Fibroblast of villous mesenchyme (primary cell): ENCODE results near the gene QRICH1. TPM values are rescaled to one million over a fixed set of nuclear protein-coding genes. Genes with fewer than 3 reads are reported as not detected.

Experiments used
- DNase-seq: peaks from one replicate; pipeline ENCODE4 v3.0.0-alpha.2; 2010; ENCODE audit warnings: low read depth
- H3K4me3 ChIP-seq: 2 replicates; pipeline ENCODE4 v1.5.1; 2011; ENCODE audit warnings: low read depth, mild to moderate bottlenecking, low read length
- total RNA-seq: library from RNA; depleted of rRNA; stranded (reverse); fragments of >200 nt; gene quantifications from 2 replicates; pipeline ENCODE4 v1.2.3, GENCODE V29; 2012
- TF ChIP-seq, protein P1 (sequence below): IDR thresholded peaks from 2 replicates; pipeline ENCODE4 v1.5.1; 2012; ENCODE audit warnings: low read depth, mild to moderate bottlenecking, low read length; ENCODE audit not compliant: insufficient read depth

QRICH1 gene
- total RNA-seq, 1 donor: 188 TPM

DNA sequence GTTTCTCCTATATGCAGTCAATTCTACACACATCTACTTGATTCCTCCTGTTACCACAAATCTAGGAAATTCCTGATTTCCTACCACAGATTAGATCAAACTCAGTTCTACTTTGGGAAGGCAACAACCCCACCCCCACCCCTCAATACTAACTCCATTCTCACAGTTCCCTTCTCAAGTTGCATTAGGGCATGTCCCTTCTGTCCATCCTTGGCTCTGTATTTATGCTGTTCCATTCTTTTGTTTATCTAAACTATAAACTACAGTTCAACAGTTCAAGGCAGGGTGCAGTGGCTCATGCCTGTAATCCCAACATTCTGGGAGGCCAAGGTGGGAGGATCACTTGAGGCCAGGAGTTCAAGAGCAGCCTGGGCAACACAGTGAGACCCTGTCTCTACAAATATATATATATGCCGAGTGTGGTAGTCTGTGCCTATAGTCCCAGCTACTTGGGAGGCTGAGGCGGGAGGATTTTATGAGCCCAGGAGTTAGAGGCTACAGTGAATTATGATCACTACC, 39.5 kb downstream of the QRICH1 start:
- TF ChIP-seq, protein P1, sequence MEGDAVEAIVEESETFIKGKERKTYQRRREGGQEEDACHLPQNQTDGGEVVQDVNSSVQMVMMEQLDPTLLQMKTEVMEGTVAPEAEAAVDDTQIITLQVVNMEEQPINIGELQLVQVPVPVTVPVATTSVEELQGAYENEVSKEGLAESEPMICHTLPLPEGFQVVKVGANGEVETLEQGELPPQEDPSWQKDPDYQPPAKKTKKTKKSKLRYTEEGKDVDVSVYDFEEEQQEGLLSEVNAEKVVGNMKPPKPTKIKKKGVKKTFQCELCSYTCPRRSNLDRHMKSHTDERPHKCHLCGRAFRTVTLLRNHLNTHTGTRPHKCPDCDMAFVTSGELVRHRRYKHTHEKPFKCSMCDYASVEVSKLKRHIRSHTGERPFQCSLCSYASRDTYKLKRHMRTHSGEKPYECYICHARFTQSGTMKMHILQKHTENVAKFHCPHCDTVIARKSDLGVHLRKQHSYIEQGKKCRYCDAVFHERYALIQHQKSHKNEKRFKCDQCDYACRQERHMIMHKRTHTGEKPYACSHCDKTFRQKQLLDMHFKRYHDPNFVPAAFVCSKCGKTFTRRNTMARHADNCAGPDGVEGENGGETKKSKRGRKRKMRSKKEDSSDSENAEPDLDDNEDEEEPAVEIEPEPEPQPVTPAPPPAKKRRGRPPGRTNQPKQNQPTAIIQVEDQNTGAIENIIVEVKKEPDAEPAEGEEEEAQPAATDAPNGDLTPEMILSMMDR: no peak
- DNase-seq: peak; percentile 13

DNA sequence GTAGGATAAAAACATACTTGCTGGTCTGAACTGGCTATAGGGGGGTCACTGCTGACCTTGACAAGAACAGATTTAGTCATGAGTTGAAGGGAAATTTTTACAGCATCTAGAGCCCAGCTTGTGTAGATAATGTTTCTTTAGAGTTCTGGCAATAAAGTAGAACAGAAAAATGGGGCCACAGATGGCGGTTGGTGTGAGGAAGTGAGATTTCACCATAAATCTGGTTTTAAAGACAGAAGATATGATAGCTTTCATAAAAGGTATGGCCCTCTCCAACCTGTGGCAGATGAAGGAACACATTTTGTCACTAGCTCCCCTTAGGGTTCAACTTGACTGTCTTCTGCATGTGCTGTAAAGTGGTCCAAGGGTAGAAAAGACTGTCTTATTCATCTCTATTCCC, 40.3 kb downstream of the QRICH1 start:
- no peak for DNase-seq
- TF ChIP-seq, protein P1: no peak
- no peak overlapping the region for H3K4me3 ChIP-seq

More for the DNA sequence above, 39.5 kb downstream of the QRICH1 start:
- no peak overlapping the region for H3K4me3 ChIP-seq

DNA sequence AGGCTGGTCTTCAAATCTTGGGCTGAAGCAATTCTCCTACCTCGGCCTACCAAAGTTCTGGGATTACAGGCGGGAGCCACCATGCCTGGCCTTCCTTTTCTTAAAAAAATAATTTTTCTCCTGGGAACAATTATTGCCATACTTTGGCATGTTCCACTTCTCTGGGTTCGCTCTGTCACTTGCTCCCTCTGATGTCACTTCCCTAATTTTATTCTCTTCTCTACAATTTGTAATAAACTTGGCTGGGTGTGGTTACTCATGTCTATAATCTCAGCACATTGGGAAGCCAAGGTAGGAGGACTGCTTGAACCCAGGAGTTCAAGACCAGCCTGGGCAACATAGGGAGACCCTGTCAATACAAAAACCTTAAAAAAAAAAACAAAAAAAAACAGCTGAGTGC, 58.6 kb downstream of the QRICH1 start:
- TF ChIP-seq, protein P1: no peak
- DNase-seq: no peak
- H3K4me3 ChIP-seq: no peak overlapping the region

DNA sequence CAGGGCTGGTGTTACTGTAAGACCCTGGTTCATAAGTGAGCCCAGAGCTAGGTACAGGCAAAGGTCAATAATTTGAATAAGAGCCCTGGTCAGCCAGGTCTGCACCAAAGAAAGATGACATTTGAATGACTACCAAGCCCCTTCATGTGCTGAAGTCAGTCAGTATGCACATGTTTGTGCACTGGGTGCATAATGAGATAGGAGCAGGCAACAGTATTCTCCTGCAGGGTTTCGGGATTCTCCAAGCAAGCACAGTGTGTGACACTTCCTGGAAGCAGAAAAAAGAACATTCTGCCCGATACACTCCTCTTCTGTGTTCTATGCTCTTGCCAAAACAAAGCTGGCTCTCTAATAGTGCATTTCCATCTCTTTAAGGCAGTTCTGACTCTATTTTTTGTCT, 59.2 kb downstream of the QRICH1 start:
- no peak overlapping the region for H3K4me3 ChIP-seq
- no peak for DNase-seq
- TF ChIP-seq, protein P1: no peak

DNA sequence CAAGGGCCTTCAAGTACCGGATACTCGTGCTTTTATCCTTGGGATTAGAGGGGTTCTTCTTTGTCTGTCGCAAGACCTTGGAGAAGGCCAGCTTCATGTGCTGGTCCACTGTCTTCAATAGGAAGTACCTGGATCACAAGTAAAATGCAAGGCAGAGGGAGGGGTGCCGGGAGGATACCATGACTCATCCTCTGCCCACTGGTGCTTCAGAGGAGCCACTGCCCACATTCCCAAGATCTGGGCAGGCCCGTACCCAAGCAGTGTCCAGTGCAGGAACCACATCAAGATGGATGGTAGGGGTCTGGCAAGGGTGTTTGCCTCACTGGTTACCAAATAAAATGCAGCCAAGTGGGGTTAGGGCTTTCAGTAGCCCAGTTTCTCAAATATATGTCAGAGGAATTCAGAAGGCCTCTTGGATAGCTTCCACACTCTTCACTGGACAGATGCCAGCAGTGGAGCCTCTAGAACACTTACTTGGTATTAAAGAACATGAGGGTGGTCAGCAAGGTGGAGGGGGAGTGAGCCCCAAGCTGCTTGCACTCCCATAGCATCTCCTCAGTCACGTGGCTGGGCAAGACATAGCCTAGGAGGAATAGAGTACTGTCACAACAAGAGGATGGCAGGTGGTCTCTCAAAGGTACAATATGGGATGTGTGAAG, 61.1 kb downstream of the QRICH1 start:
- TF ChIP-seq, protein P1: no peak
- DNase-seq: peak; percentile 10
- no peak overlapping the region for H3K4me3 ChIP-seq

DNA sequence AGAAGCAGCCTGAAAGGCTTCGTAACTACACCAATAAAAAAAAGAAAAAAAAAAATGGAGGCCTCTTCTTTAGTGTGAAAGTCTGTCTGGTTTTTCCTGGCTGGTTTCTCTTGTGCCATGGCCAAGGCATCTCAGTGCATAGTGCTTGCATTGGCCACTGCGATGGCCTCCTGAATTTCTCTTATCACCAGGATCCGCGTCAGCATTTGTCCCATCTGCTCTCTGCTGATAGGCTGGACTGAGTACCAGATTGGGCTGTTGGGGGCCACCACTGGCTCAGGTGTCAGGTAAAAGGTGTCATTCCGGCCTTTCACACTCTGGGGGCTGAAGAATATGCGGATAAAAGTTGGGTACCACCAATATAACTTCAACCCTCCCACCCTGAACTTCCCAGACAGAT, 63.5 kb downstream of the QRICH1 start:
- DNase-seq: no peak
- TF ChIP-seq, protein P1: no peak
- no peak overlapping the region for H3K4me3 ChIP-seq

DNA sequence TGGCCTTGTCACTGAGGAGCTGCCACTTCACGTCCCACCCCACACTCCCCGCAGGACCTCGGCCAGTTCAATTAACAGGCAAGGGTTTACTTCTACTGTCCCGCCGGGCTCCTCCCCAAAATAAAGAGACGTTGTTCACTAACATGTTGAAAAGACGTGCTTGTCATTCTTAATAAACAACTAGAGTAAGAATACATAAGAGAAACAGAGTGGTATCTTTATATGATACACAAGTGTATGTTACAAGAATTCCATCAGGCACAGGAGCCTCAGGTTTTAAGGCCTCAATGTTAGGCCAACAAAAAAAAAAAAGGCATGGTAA, 64.3 kb downstream of the QRICH1 start:
- peak overlapping the region; percentile 73 for H3K4me3 ChIP-seq
- DNase-seq: no peak
- TF ChIP-seq, protein P1: no peak
